Thymus (tissue), 11 donors: Measurements from ENCODE around the gene KANSL3. TPM values are rescaled to one million over a fixed set of nuclear protein-coding genes. Genes with fewer than 3 reads are reported as not detected.

Experiments used
- DNase-seq, 9 donors: peaks; one replicate each; pipeline ENCODE4 v3.0.0-alpha.2; 2013; ENCODE audit warnings: low spot score in 9 of 9, low read depth in 6 of 9, missing footprints in 1 of 9
- H3K27ac ChIP-seq, 2 donors: one replicate each; pipeline ENCODE4 v1.5.1; 2013; ENCODE audit warnings: control low read depth in 1 of 2, low read depth in 1 of 2, low read length in 1 of 2, mild to moderate bottlenecking in 1 of 2, moderate library complexity in 1 of 2
- H3K27me3 ChIP-seq, 2 donors: one replicate each; pipeline ENCODE4 v1.5.1; 2013; ENCODE audit warnings: low read length in 1 of 2; ENCODE audit not compliant: control insufficient read depth in 2 of 2, insufficient read depth in 1 of 2
- H3K36me3 ChIP-seq, 2 donors: one replicate each; pipeline ENCODE4 v1.5.1; 2013; ENCODE audit warnings: low read length in 1 of 2, mild to moderate bottlenecking in 1 of 2, moderate library complexity in 1 of 2; ENCODE audit not compliant: control insufficient read depth in 2 of 2, insufficient read depth in 2 of 2
- H3K4me1 ChIP-seq, 2 donors: one replicate each; pipeline ENCODE4 v1.5.1; 2013; ENCODE audit warnings: low read length in 2 of 2; ENCODE audit not compliant: control insufficient read depth in 2 of 2, insufficient read depth in 2 of 2
- H3K4me3 ChIP-seq, 2 donors: one replicate each; pipeline ENCODE4 v1.5.1; 2013; ENCODE audit warnings: low read length in 2 of 2, control low read depth in 1 of 2, mild to moderate bottlenecking in 1 of 2
- H3K9me3 ChIP-seq, 2 donors: one replicate each; pipeline ENCODE4 v1.5.1; 2013; ENCODE audit warnings: low read length in 1 of 2, mild to moderate bottlenecking in 1 of 2; ENCODE audit not compliant: control insufficient read depth in 2 of 2, insufficient read depth in 1 of 2
- WGBS: extraction: QIAGEN DNeasy Blood & Tissue Kit; methylation state at CpG from one replicate; pipeline ENCODE4 v1.1.7; 2013; 5-methylcytosine and 5-hydroxymethylcytosine counted together
- polyA plus RNA-seq: library from polyadenylated mRNA; stranded (reverse); fragments of 200-250 nt; gene quantifications from one replicate; pipeline ENCODE4 v1.2.3, GENCODE V29; 2013
- total RNA-seq: library from RNA; stranded (reverse); fragments of 120-200 nt; gene quantifications from one replicate; pipeline ENCODE4 v1.2.4, GENCODE V29; 2013
- donor health status: healthy.

Gene KANSL3
- total and polyA plus RNA-seq, 2 donors = 21.2 to 27.2 TPM

DNA sequence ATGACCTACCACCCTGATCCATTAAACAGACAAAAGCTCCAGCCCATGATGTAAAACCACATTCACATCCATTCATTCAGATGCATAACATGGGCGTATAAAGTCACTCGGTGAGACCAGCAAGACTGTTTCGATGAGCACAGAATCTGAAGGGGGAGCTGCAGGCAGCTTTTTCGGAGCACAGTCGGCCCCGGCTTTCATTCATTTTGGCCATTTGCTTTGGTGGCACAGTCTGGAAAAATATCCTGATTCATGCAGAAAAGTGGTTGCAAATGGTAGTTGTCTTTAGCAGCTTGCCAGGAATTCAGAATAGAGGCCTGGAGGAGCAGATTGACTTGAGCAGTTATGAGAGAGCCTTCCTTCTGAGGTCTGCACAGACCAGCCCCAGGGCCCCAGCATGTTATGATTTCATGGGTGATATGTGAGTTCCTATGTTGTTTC, 90.4 kb downstream of the KANSL3 start:
- DNase-seq = no peak
- Histone ChIP-seq H3K27me3 (no peaks in the 10 kb centered on the region), H3K4me1 (peaks cover 7 to 11% of the 10 kb centered on the region in 2 donors), H3K36me3 (peaks cover 59 to 61% of the 10 kb centered on the region in 2 donors), H3K9me3 (no peaks in the 10 kb centered on the region), H3K27ac (no peak overlapping the region), H3K4me3 (no peak overlapping the region)
- WGBS = 96% methylated on average over 6 of the region's 6 CpGs

DNA sequence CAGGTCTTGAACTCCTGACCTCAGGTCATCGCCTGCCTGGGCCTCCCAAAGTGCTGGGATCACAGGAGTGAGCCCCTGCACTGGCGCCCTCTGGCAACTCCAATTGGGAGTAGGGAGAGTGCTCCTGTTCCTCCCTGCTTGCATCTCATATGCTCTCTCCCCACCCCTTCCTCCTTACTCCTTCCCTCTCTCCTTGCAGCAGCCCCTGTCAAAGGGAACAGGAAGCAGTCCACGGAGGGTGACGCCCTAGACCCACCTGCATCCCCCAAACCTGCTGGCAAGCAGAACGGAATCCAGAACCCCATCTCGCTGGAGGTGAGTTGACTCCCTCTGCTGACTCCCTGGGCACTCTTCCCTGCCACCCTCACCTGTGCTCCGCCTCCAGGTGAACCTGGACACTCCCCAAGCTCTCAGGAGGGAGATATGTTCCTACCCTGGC, 90.9 kb downstream of the KANSL3 start:
- Histone ChIP-seq H3K36me3 (peaks cover 59 to 62% of the 10 kb centered on the region in 2 donors), H3K4me1 (peaks cover 7 to 11% of the 10 kb centered on the region in 2 donors), H3K27ac (no peak overlapping the region), H3K27me3 (no peaks in the 10 kb centered on the region), H3K9me3 (no peaks in the 10 kb centered on the region), H3K4me3 (no peak overlapping the region)
- no peak for DNase-seq
- WGBS = 88% methylated on average over 7 of the region's 7 CpGs

DNA sequence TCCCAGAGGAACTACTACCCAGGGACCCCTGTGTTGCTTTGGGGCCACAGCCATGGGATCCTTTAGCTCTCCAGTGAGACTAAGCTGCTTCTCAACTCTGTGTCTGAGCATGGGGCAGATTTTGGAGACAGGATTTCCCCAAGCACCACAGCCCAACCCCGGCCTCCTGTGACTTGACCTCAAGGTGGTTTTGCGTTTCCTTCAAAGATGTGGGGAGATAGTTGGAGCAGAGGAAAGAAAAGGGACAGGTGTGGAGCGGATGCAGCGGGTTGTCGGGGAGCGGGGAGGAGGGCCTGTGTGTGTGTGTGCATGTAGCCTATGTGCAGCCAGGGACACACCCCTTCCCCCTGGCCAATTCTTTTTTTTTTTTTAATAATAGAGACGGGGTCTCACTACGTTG, 91.3 kb downstream of the KANSL3 start:
- no peak for DNase-seq
- Histone ChIP-seq H3K36me3 (peaks cover 55 to 61% of the 10 kb centered on the region in 2 donors), H3K4me3 (no peak overlapping the region), H3K27me3 (no peaks in the 10 kb centered on the region), H3K4me1 (peaks cover 7 to 11% of the 10 kb centered on the region in 2 donors), H3K27ac (no peak overlapping the region), H3K9me3 (no peaks in the 10 kb centered on the region)
- 34% methylated on average over 8 of the region's 8 CpGs for WGBS

DNA sequence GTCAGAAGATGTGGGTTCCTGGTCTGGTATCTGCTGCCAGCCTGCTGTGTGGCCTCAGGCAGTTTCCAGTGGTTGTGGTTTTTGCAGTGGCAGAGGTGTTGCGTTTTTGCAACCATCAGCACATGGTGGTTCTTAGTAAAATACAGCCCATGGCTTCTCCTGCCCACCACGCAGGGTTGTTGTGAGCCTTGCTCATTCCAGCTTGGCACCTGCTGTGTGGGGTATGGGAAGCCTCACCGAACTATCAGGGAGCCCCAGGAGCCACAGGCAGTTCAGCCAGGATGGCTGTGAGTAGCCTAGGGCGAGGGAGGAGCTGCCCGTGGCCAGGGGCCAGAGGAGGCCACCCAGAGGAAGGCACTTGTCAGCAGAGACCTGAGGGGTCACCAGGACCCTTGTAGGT, 91.8 kb downstream of the KANSL3 start:
- Histone ChIP-seq H3K9me3 (no peaks in the 10 kb centered on the region), H3K27me3 (no peaks in the 10 kb centered on the region), H3K36me3 (peaks cover 50 to 61% of the 10 kb centered on the region in 2 donors), H3K27ac (no peak overlapping the region), H3K4me3 (no peak overlapping the region), H3K4me1 (peaks cover 7 to 11% of the 10 kb centered on the region in 2 donors)
- DNase-seq = no peak
- 82% methylated on average over 5 of the region's 5 CpGs for WGBS

Other genes starting within 250 kb of the KANSL3 start
- gene NEURL3, start 133.0 kb downstream of the KANSL3 start, total RNA-seq = 9.0 TPM
- gene NEURL3, start 133.0 kb downstream of the KANSL3 start, polyA plus RNA-seq = 1.8 TPM
- gene ARID5A, start 101.6 kb downstream of the KANSL3 start, total RNA-seq = 18.9 TPM
- 57.2 TPM for gene ARID5A, start 101.6 kb downstream of the KANSL3 start, polyA plus RNA-seq
- 0.05 TPM for gene FER1L5, start 4.5 kb upstream of the KANSL3 start, total RNA-seq
- 0.09 TPM for gene FER1L5, start 4.5 kb upstream of the KANSL3 start, polyA plus RNA-seq
- gene LMAN2L, start 101.8 kb upstream of the KANSL3 start, total RNA-seq = 16.0 TPM
- 10.9 TPM for gene LMAN2L, start 101.8 kb upstream of the KANSL3 start, polyA plus RNA-seq
- gene CNNM4, start 122.6 kb upstream of the KANSL3 start, total RNA-seq = 2.4 TPM
- gene CNNM4, start 122.6 kb upstream of the KANSL3 start, polyA plus RNA-seq = 3.1 TPM
- gene CNNM3, start 178.0 kb upstream of the KANSL3 start, total RNA-seq = 5.3 TPM
- 7.3 TPM for gene CNNM3, start 178.0 kb upstream of the KANSL3 start, polyA plus RNA-seq
- 3.4 TPM for gene ANKRD23, start 205.7 kb upstream of the KANSL3 start, total RNA-seq
- 7.5 TPM for gene ANKRD23, start 205.7 kb upstream of the KANSL3 start, polyA plus RNA-seq
- gene ANKRD39, start 219.7 kb upstream of the KANSL3 start, total RNA-seq = 14.2 TPM
- 10.0 TPM for gene ANKRD39, start 219.7 kb upstream of the KANSL3 start, polyA plus RNA-seq
- 9.8 TPM for gene SEMA4C, start 231.8 kb upstream of the KANSL3 start, total RNA-seq
- 14.1 TPM for gene SEMA4C, start 231.8 kb upstream of the KANSL3 start, polyA plus RNA-seq